Cardiac fibroblast (primary cell): ENCODE measurements around the gene POLR2J.
"Not testable (repeated sequence)": the region's sequence is repeated elsewhere in the genome, so short reads cannot be mapped to it uniquely, and the experiment has no call there.

Experiments used
- DNase-seq, 2 donors: peaks; one replicate each; pipeline versions ENCODE4 v3.0.0 to v3.0.0-alpha.2; 2010; ENCODE audit warnings: low read depth in 2 of 2
- H3K4me3 ChIP-seq, 2 donors: replicated peaks in 1 of 2; 1 replicate in 1 of 2; 2 replicates in 1 of 2; pipeline ENCODE4 v1.5.1; 2011; ENCODE audit warnings: low read depth in 2 of 2, low read length in 2 of 2, mild to moderate bottlenecking in 2 of 2, moderate library complexity in 1 of 2
- CTCF ChIP-seq: IDR thresholded peaks from one replicate; pipeline ENCODE4 v1.5.1; 2011; ENCODE audit warnings: low read depth, mild to moderate bottlenecking, low read length, inconsistent platforms

Gene POLR2J

GRCh38 chr7:102505298-102506185 is 26.8 kb upstream of the POLR2J start:
- not testable (repeated sequence) for DNase-seq

GRCh38 chr7:102503141-102503540 is 24.4 kb upstream of the POLR2J start:
- DNase-seq, H3K4me3 ChIP-seq: not testable (repeated sequence)

More at GRCh38 chr7:102505298-102506185, 26.8 kb upstream of the POLR2J start:
- not testable (repeated sequence) for H3K4me3 ChIP-seq

GRCh38 chr7:102498321-102498720 is 19.6 kb upstream of the POLR2J start:
- H3K4me3 ChIP-seq, DNase-seq: not testable (repeated sequence)

- not testable (repeated sequence) for DNase-seq, H3K4me3 ChIP-seq
Measured at GRCh38 chr7:102497308-102497707, 18.6 kb upstream of the POLR2J start.

GRCh38 chr7:102496861-102497260 is 18.1 kb upstream of the POLR2J start:
- not testable (repeated sequence) for DNase-seq

GRCh38 chr7:102494473-102495149 is 15.9 kb upstream of the POLR2J start:
- not testable (repeated sequence) for H3K4me3 ChIP-seq, DNase-seq

More at GRCh38 chr7:102496861-102497260, 18.1 kb upstream of the POLR2J start:
- H3K4me3 ChIP-seq, result not testable (repeated sequence)

GRCh38 chr7:102494026-102494425 is 15.3 kb upstream of the POLR2J start:
- DNase-seq, H3K4me3 ChIP-seq: not testable (repeated sequence)

- DNase-seq, H3K4me3 ChIP-seq: not testable (repeated sequence)
Measured at GRCh38 chr7:102493220-102493935, 14.7 kb upstream of the POLR2J start.

- DNase-seq, result not testable (repeated sequence)
Measured at GRCh38 chr7:102490529-102491075, 11.9 kb upstream of the POLR2J start.

GRCh38 chr7:102484317-102484716 is 5.6 kb upstream of the POLR2J start:
- DNase-seq, H3K4me3 ChIP-seq: not testable (repeated sequence)

More at GRCh38 chr7:102490529-102491075, 11.9 kb upstream of the POLR2J start:
- not testable (repeated sequence) for H3K4me3 ChIP-seq

GRCh38 chr7:102481962-102482361 is 3.2 kb upstream of the POLR2J start:
- H3K4me3 ChIP-seq, DNase-seq: not testable (repeated sequence)

- H3K4me3 ChIP-seq, DNase-seq: not testable (repeated sequence)
- peak; percentile 46 for TF ChIP-seq CTCF
Measured at GRCh38 chr7:102479982-102480637, 1.4 kb upstream of the POLR2J start.

GRCh38 chr7:102479209-102479584 is 475 bp upstream of the POLR2J start:
- not testable (repeated sequence) for DNase-seq, H3K4me3 ChIP-seq

GRCh38 chr7:102474736-102475435 is 3.8 kb downstream of the POLR2J start:
- DNase-seq, H3K4me3 ChIP-seq: not testable (repeated sequence)

GRCh38 chr7:102474116-102474515 is 4.6 kb downstream of the POLR2J start:
- not testable (repeated sequence) for H3K4me3 ChIP-seq, DNase-seq
